Hepatocyte (in vitro differentiated cells): ENCODE measurements around the gene ARSG. TPM values are rescaled to one million over a fixed set of nuclear protein-coding genes. Genes with fewer than 3 reads are reported as not detected.
"Not testable (repeated sequence)": the region's sequence is repeated elsewhere in the genome, so short reads cannot be mapped to it uniquely, and the experiment has no call there.

Experiments used
- DNase-seq: peaks from one replicate; pipeline ENCODE4 v3.0.0-alpha.2; 2016; ENCODE audit warnings: low spot score
- H2AFZ ChIP-seq: fragments of 200-600 bp; sonication (generic); 2 replicates; pipeline ENCODE4 v1.6.0; 2016; ENCODE audit warnings: antibody characterized with exemption, mild to moderate bottlenecking
- H3K27ac ChIP-seq: fragments of 200-600 bp; sonication (generic); 2 replicates; pipeline ENCODE4 v1.5.1; 2016; ENCODE audit warnings: mild to moderate bottlenecking
- H3K27me3 ChIP-seq: fragments of 200-600 bp; sonication (generic); 2 replicates; pipeline ENCODE4 v1.6.1; 2016
- H3K36me3 ChIP-seq: fragments of 200-600 bp; sonication (generic); replicated peaks from 2 replicates; pipeline ENCODE4 v1.5.1; 2016; ENCODE audit warnings: low read depth; ENCODE audit not compliant: insufficient read depth
- H3K4me1 ChIP-seq: fragments of 200-600 bp; sonication (generic); 2 replicates; pipeline ENCODE4 v1.5.1; 2016; ENCODE audit warnings: mild to moderate bottlenecking, moderate library complexity; ENCODE audit not compliant: insufficient read depth
- H3K4me2 ChIP-seq: fragments of 200-600 bp; sonication (generic); 2 replicates; pipeline ENCODE4 v1.6.0; 2016
- H3K4me3 ChIP-seq: fragments of 200-600 bp; sonication (generic); 2 replicates; pipeline ENCODE4 v1.5.1; 2016; ENCODE audit warnings: mild to moderate bottlenecking
- H3K79me2 ChIP-seq: fragments of 200-600 bp; sonication (generic); 2 replicates; pipeline ENCODE4 v1.6.0; 2017; ENCODE audit warnings: mild to moderate bottlenecking
- H3K9me2 ChIP-seq: fragments of 200-600 bp; sonication (generic); replicated peaks from 2 replicates; pipeline ENCODE4 v1.6.0; 2017; ENCODE audit warnings: mild to moderate bottlenecking; ENCODE audit not compliant: insufficient read depth
- H3K9me3 ChIP-seq: fragments of 200-600 bp; sonication (generic); 2 replicates; pipeline ENCODE4 v1.5.1; 2016; ENCODE audit warnings: low read depth, mild to moderate bottlenecking
- H4K20me1 ChIP-seq: fragments of 200-600 bp; sonication (generic); 2 replicates; pipeline ENCODE4 v1.6.0; 2016; ENCODE audit warnings: mild to moderate bottlenecking; ENCODE audit not compliant: insufficient read depth, poor library complexity, severe bottlenecking
- EZH2 ChIP-seq: fragments of 200-600 bp; sonication (generic); IDR thresholded peaks from 2 replicates; pipeline ENCODE4 v1.6.1; 2016; ENCODE audit warnings: antibody characterized with exemption, mild to moderate bottlenecking, borderline replicate concordance
- EZH2phosphoT487 ChIP-seq: fragments of 200-600 bp; sonication (generic); IDR thresholded peaks from one replicate; pipeline ENCODE4 v1.6.1; 2018; ENCODE audit warnings: antibody characterized with exemption, mild to moderate bottlenecking, low read depth, moderate library complexity; ENCODE audit not compliant: unreplicated experiment, severe bottlenecking
- WGBS: methylation state at CpG from one replicate; pipeline ENCODE4 v1.1.6; 2016; ENCODE audit warnings: low lambda C conversion rate; ENCODE audit errors: missing lambda C conversion rate; 5-methylcytosine and 5-hydroxymethylcytosine counted together
- polyA plus RNA-seq: library from polyadenylated mRNA; unstranded; fragments of >200 nt; fragmentation: Nextera tagmentation; extraction: Ambion mirVana; gene quantifications from 2 replicates; pipeline ENCODE4 v1.2.1, GENCODE V29; 2016
- total RNA-seq: library from RNA; depleted of rRNA; stranded (reverse); fragments of >200 nt; gene quantifications from 2 replicates; pipeline ENCODE4 v1.2.3, GENCODE V29; 2014
- TF ChIP-seq, protein P1 (sequence below): fragments of 200-600 bp; sonication (generic); IDR thresholded peaks from 2 replicates; pipeline ENCODE4 v1.5.1; 2016; ENCODE audit warnings: antibody characterized with exemption, mild to moderate bottlenecking; ENCODE audit not compliant: poor library complexity

The ARSG gene
- total and polyA plus RNA-seq, 2 experiments from 2014 or later: 1.3 to 1.4 TPM

DNA sequence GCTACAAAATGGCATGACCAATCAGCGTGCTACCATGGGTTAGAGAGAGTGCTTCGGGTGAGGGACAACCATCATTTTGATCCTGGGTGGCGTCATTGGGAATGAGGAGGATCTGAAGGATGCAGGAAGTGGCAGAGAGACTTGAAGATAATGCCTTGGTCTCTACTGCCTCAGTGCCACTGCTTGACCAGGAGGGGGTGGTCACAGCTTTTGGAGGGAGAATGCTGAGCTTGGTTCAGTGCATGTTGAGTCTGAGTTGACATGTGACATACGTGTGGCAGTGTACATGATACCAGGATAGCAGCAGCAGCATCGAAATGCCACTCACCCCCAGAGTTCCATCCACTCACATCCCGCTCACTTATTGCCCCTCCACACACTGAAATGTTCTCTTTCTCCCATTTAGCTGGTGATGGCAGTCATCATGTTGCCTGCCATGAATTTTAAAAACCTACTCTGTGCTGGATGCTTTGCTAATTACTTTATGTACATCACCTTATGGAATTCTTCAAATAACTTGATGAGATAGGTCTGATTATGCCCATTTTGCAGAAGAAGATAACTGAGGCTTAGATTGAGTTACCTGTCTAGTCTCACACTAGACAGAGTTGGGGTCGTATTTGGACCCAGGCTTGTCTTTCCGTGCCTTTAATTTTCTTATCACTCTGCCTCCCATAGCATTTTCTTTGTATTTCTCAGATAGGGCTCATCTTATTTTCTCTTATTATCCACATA, 36.7 kb downstream of the ARSG start:
- TF ChIP-seq EZH2 (no peak), EZH2phosphoT487 (no peak)
- TF ChIP-seq, protein P1, sequence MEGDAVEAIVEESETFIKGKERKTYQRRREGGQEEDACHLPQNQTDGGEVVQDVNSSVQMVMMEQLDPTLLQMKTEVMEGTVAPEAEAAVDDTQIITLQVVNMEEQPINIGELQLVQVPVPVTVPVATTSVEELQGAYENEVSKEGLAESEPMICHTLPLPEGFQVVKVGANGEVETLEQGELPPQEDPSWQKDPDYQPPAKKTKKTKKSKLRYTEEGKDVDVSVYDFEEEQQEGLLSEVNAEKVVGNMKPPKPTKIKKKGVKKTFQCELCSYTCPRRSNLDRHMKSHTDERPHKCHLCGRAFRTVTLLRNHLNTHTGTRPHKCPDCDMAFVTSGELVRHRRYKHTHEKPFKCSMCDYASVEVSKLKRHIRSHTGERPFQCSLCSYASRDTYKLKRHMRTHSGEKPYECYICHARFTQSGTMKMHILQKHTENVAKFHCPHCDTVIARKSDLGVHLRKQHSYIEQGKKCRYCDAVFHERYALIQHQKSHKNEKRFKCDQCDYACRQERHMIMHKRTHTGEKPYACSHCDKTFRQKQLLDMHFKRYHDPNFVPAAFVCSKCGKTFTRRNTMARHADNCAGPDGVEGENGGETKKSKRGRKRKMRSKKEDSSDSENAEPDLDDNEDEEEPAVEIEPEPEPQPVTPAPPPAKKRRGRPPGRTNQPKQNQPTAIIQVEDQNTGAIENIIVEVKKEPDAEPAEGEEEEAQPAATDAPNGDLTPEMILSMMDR: no peak
- Histone ChIP-seq H3K9me2 (no peaks in the 10 kb centered on the region), H3K4me3 (no peak overlapping the region), H3K27me3 (no peaks in the 10 kb centered on the region), H3K36me3 (no peaks in the 10 kb centered on the region), H2AFZ (no peak overlapping the region), H3K9me3 (no peaks in the 10 kb centered on the region), H3K4me2 (no peak overlapping the region), H4K20me1 (no peaks in the 10 kb centered on the region), H3K79me2 (no peaks in the 10 kb centered on the region), H3K4me1 (no peaks in the 10 kb centered on the region), H3K27ac (no peak overlapping the region)
- DNase-seq: no peak
- WGBS: 96% methylated on average over 8 of the region's 8 CpGs

DNA sequence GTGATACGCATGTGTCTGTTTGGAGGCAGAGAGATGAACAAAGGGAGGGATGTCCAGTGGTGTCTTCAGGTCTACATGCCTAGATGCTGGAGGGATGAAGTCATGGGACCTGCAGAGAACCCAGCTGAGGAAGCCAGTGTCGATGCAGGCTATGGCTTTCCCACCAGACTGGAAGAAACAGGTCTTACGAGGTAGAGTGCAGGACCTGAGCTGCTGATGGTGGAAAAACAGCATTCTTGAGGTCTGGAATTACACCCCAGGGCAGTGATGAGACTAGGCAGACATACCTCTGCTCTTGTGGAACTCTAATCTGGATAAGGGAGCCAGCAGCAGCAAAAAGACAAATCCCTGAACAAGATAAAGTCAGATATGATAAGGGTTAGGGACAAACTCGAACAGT, 37.4 kb downstream of the ARSG start:
- Histone ChIP-seq H4K20me1 (no peaks in the 10 kb centered on the region), H3K9me2 (no peaks in the 10 kb centered on the region), H3K36me3 (no peaks in the 10 kb centered on the region), H3K4me2 (no peak overlapping the region), H3K9me3 (no peaks in the 10 kb centered on the region), H3K27ac (no peak overlapping the region), H3K79me2 (no peaks in the 10 kb centered on the region), H2AFZ (no peak overlapping the region), H3K4me3 (no peak overlapping the region), H3K4me1 (no peaks in the 10 kb centered on the region), H3K27me3 (no peaks in the 10 kb centered on the region)
- 23% methylated on average over 4 of the region's 4 CpGs for WGBS
- DNase-seq: peak; percentile 40
- TF ChIP-seq EZH2phosphoT487: no peak
- TF ChIP-seq EZH2: no peak
- TF ChIP-seq, protein P1: no peak

DNA sequence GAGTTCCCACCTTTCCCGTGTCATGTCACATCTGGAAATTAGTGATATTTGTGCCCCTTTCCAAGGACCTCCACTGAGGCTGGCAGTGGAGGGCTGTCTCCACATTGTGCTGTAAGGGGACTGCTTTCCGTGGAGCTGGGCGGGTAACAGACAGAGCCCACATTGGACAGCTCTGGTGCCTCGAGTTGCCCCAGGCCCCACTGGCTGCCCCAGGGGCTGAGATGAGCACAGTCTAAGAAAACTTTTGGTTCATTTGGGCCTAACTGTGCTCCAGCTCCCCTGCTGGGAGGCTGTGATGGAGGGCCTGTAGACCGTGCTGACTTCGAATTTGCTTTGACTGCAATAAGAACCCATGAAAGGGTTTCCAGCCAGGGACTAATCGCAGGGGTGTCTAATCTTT, 38.0 kb downstream of the ARSG start:
- no peak for DNase-seq
- 84% methylated on average over 7 of the region's 7 CpGs for WGBS
- H3K4me2 ChIP-seq: no peak overlapping the region
- H4K20me1 ChIP-seq: no peaks in the 10 kb centered on the region
- no peaks in the 10 kb centered on the region for H3K27me3 ChIP-seq
- no peak overlapping the region for H3K4me3 ChIP-seq
- H3K9me3 ChIP-seq: no peaks in the 10 kb centered on the region
- H3K27ac ChIP-seq: no peak overlapping the region
- no peaks in the 10 kb centered on the region for H3K9me2 ChIP-seq
- TF ChIP-seq, protein P1: no peak
- TF ChIP-seq EZH2phosphoT487 (no peak), EZH2 (no peak)
- H3K36me3 ChIP-seq: no peaks in the 10 kb centered on the region
- no peaks in the 10 kb centered on the region for H3K79me2 ChIP-seq
- no peak overlapping the region for H2AFZ ChIP-seq
- H3K4me1 ChIP-seq: no peaks in the 10 kb centered on the region

DNA sequence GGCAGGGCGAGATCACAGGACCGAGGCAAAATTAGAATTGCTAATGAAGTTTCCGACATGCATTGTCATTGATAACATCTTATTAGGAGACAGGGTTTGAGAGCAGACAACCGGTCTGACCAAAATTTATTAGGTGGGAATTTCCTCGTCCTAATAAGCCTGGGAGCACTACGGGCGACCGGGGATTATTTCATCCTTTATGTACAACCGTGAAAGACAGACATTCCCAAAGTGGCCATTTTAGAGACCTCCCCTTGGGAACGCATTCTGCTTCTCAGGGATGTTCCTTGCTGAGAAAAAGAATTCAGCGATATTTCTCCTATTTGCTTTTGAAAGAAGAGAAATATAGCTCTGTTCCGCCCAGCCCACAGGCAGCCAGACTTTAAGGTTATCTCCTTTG, 40.6 kb downstream of the ARSG start:
- WGBS: 93% methylated on average over 12 of the region's 12 CpGs
- not testable (repeated sequence) for H3K9me3 ChIP-seq, H3K27me3 ChIP-seq, H3K4me1 ChIP-seq, H3K9me2 ChIP-seq, H3K27ac ChIP-seq, H3K4me2 ChIP-seq, H2AFZ ChIP-seq, H4K20me1 ChIP-seq, H3K36me3 ChIP-seq, H3K79me2 ChIP-seq, DNase-seq, H3K4me3 ChIP-seq
